Left ventricle myocardium inferior (tissue), 1 donor: ENCODE measurements around the gene BET1. TPM values are rescaled to one million over a fixed set of nuclear protein-coding genes. Genes with fewer than 3 reads are reported as not detected.

Experiments
- DNase-seq: peaks from one replicate; pipeline ENCODE4 v3.0.0-alpha.2; 2020
- H3K27ac ChIP-seq: fragments of 200-600 bp; replicated peaks from 2 replicates; pipeline ENCODE4 v1.8.0; 2021
- H3K27me3 ChIP-seq: fragments of 200-600 bp; 2 replicates; pipeline ENCODE4 v1.8.0; 2021; ENCODE audit warnings: low read depth
- H3K36me3 ChIP-seq: fragments of 200-600 bp; 2 replicates; pipeline ENCODE4 v1.8.0; 2021
- H3K4me1 ChIP-seq: fragments of 200-600 bp; 2 replicates; pipeline ENCODE4 v1.8.0; 2021
- H3K4me3 ChIP-seq: fragments of 200-600 bp; 2 replicates; pipeline ENCODE4 v1.8.0; 2021; ENCODE audit warnings: mild to moderate bottlenecking, moderate library complexity
- H3K9me3 ChIP-seq: fragments of 200-600 bp; replicated peaks from 2 replicates; pipeline ENCODE4 v1.8.0; 2021
- CTCF ChIP-seq: fragments of 200-600 bp; IDR thresholded peaks from 2 replicates; pipeline ENCODE4 v1.8.0; 2021; ENCODE audit warnings: antibody characterized with exemption, mild to moderate bottlenecking, borderline replicate concordance
- intact Hi-C: fragments of 100-400 bp; cut with micrococcal nuclease; formaldehyde crosslinking; loops from one replicate; pipeline ENCODE4 v1.11.0; 2022
- total RNA-seq: library from RNA; stranded (reverse); fragmentation: NEBNext Ultra II Directional; extraction: Animal tissue kit (Norgen Biotek cat#: 25700); gene quantifications from one replicate; pipeline ENCODE4 v1.2.1, GENCODE V29; 2021
- donor health status: DM: no; HTN: yes; CAD: no; lungs with severe emphysema.

Gene BET1
- total RNA-seq, 1 donor from 2014 or later = 14.5 TPM

DNA sequence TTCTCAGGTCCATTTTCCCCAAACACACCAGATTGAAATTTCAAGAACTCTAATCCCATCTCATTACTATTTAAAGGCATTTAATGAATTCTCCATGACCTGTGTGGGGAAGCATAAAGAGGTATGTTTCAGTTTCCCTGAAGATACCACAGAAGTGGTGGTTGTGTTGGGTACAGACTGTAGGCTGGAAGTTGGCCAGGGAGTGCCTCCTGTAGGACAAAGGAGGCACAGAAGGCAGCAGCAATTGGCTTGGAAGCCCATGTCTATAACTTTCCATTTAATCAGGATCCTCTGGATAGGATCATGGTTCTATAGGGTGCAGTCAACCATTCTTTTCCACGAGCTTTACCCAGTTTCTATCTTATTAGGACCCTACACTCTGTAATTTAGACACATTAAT is 8.6 kb upstream of the BET1 start:
- no peaks in the 10 kb centered on the region for H3K27me3 ChIP-seq
- no peak overlapping the region for H3K27ac ChIP-seq
- H3K4me1 ChIP-seq = no peaks in the 10 kb centered on the region
- H3K4me3 ChIP-seq = no peak overlapping the region
- H3K9me3 ChIP-seq = no peaks in the 10 kb centered on the region
- no peak for TF ChIP-seq CTCF
- H3K36me3 ChIP-seq = no peaks in the 10 kb centered on the region
- intact Hi-C loops = no loop called here
- no peak for DNase-seq

GRCh38 chr7:94011714-94012353 is 7.7 kb upstream of the BET1 start:
- TF ChIP-seq CTCF = no peak
- intact Hi-C loops = no loop called here

GRCh38 chr7:94008537-94008936 is 4.4 kb upstream of the BET1 start:
- no peaks in the 10 kb centered on the region for H3K36me3 ChIP-seq

More at GRCh38 chr7:94011714-94012353, 7.7 kb upstream of the BET1 start:
- Histone ChIP-seq H3K27ac (no peak overlapping the region), H3K36me3 (no peaks in the 10 kb centered on the region), H3K9me3 (no peaks in the 10 kb centered on the region), H3K4me3 (no peak overlapping the region), H3K27me3 (no peaks in the 10 kb centered on the region), H3K4me1 (no peaks in the 10 kb centered on the region)
- no peak for DNase-seq

GRCh38 chr7:94005753-94006152 is 1.6 kb upstream of the BET1 start:
- H3K36me3 ChIP-seq = no peaks in the 10 kb centered on the region
- TF ChIP-seq CTCF = no peak
- no peak overlapping the region for H3K27ac ChIP-seq
- H3K9me3 ChIP-seq = no peaks in the 10 kb centered on the region
- H3K27me3 ChIP-seq = no peaks in the 10 kb centered on the region
- peaks cover 39% of the 10 kb centered on the region for H3K4me1 ChIP-seq
- DNase-seq = no peak
- no peak overlapping the region for H3K4me3 ChIP-seq
- intact Hi-C loops = loop anchor here (10.0 kb wide), 1 partner anchor 111 kb away; the partner anchor contains the start of gene TFPI2

More at GRCh38 chr7:94008537-94008936, 4.4 kb upstream of the BET1 start:
- no peaks in the 10 kb centered on the region for H3K9me3 ChIP-seq
- H3K4me1 ChIP-seq = peaks cover 14% of the 10 kb centered on the region
- intact Hi-C loops = loop anchor here (10.0 kb wide), 1 partner anchor 114 kb away; the partner anchor contains the start of gene TFPI2
- no peak for DNase-seq
- no peak overlapping the region for H3K4me3 ChIP-seq
- no peaks in the 10 kb centered on the region for H3K27me3 ChIP-seq
- H3K27ac ChIP-seq = no peak overlapping the region
- no peak for TF ChIP-seq CTCF

GRCh38 chr7:94003446-94004023 is 620 bp downstream of the BET1 start:
- Histone ChIP-seq H3K9me3 (no peaks in the 10 kb centered on the region), H3K4me1 (peaks cover 43% of the 10 kb centered on the region), H3K4me3 (peak overlapping the region; percentile 82), H3K27ac (peak overlapping the region; percentile 86), H3K27me3 (no peaks in the 10 kb centered on the region), H3K36me3 (peaks cover 12% of the 10 kb centered on the region)
- DNase-seq = no peak
- no peak for TF ChIP-seq CTCF
- intact Hi-C loops = loop anchor here (10.0 kb wide), 1 partner anchor 109 kb away; the partner anchor contains the start of gene TFPI2
